GM12878 (cell line): ENCODE results near the gene ABHD15. TPM values are rescaled to one million over a fixed set of nuclear protein-coding genes. Genes with fewer than 3 reads are reported as not detected.

Source experiments
- ATAC-seq: fragments of 200-7000 bp; cut with Tn5 transposase; 3 replicates; pipeline ENCODE4 v1.9.1; 2020; ENCODE audit warnings: mild to moderate bottlenecking, moderate library complexity
- BruUV-seq: library from RNA; stranded (reverse); fragments of 400-500 nt; replicated peaks from 2 replicates; lab custom pipeline; 2021; lab: Mats Ljungman, UMichigan
- CTCF ChIA-PET: fragments of 300-600 bp; sonication (Branson Sonifier 250); formaldehyde crosslinking; extraction: SDS; loops from one replicate; lab custom pipeline; 2021; ENCODE audit warnings: inconsistent platforms; lab: Yijun Ruan, JAX
- POLR2A ChIA-PET: fragments of 350-600 bp; formaldehyde crosslinking; extraction: SDS; loops from one replicate; lab custom pipeline; 2021; ENCODE audit warnings: inconsistent platforms; lab: Charles Lee
- RAD21 ChIA-PET: fragments of 300-600 bp; sonication (Branson Sonifier 250); formaldehyde crosslinking; loops from one replicate; lab custom pipeline; 2023; ENCODE audit warnings: antibody characterized with exemption; ENCODE audit not compliant: unreplicated experiment; lab: Charles Lee
- SMC1A ChIA-PET: fragments of 300-600 bp; sonication (Branson Sonifier 250); formaldehyde crosslinking; loops from one replicate; lab custom pipeline; 2023; ENCODE audit not compliant: unreplicated experiment, uncharacterized antibody; lab: Charles Lee
- DNase-seq: peaks from one replicate; pipeline ENCODE4 v3.0.0-alpha.2; 2011; ENCODE audit warnings: low read depth, low spot score
- FAIRE-seq: peaks from 3 replicates; lab custom pipeline; 2011; peaks lifted over from hg19 to GRCh38; lab: Jason Lieb, UNC
- H2AFZ ChIP-seq: 2 replicates; pipeline ENCODE4 v1.6.0; 2011; ENCODE audit warnings: low read depth, low read length, control low read depth; ENCODE audit not compliant: control insufficient read depth
- H3K27ac ChIP-seq: 2 replicates; pipeline ENCODE4 v1.5.1; 2011; ENCODE audit warnings: control low read depth; ENCODE audit not compliant: control insufficient read depth, insufficient read depth
- H3K27me3 ChIP-seq, 2 experiments: replicated peaks in 1 of 2; 2 replicates each; pipeline versions ENCODE4 v1.6.0 to v1.6.1; 2011; ENCODE audit warnings: low read length in 1 of 2; ENCODE audit not compliant: control insufficient read depth in 2 of 2, insufficient read depth in 2 of 2
- H3K36me3 ChIP-seq, 2 experiments: 2 replicates each; pipeline ENCODE4 v1.5.1; 2011; ENCODE audit warnings: low read length in 1 of 2; ENCODE audit not compliant: control insufficient read depth in 2 of 2, insufficient read depth in 2 of 2
- H3K4me1 ChIP-seq: 2 replicates; pipeline ENCODE4 v1.6.1; 2011; ENCODE audit warnings: mild to moderate bottlenecking, low read length, moderate library complexity, mixed read lengths; ENCODE audit not compliant: control insufficient read depth, insufficient read depth
- H3K4me2 ChIP-seq: 2 replicates; pipeline ENCODE4 v1.6.0; 2011; ENCODE audit warnings: control low read depth; ENCODE audit not compliant: control insufficient read depth, insufficient read depth
- H3K4me3 ChIP-seq: fragments of 200-600 bp; sonication (generic); 2 replicates; pipeline ENCODE4 v1.5.1; 2016
- H3K79me2 ChIP-seq: 2 replicates; pipeline ENCODE4 v1.6.0; 2011; ENCODE audit warnings: low read length; ENCODE audit not compliant: control insufficient read depth, insufficient read depth
- H3K9ac ChIP-seq: 2 replicates; pipeline ENCODE4 v1.8.0; 2011; ENCODE audit warnings: low read length, control low read depth, mixed read lengths; ENCODE audit not compliant: control insufficient read depth, insufficient read depth
- H3K9me3 ChIP-seq: replicated peaks from 3 replicates; pipeline ENCODE4 v1.5.1; 2011; ENCODE audit warnings: mild to moderate bottlenecking, low read length; ENCODE audit not compliant: control insufficient read depth, insufficient read depth
- H4K20me1 ChIP-seq: 2 replicates; pipeline ENCODE4 v1.6.0; 2011; ENCODE audit not compliant: control insufficient read depth, insufficient read depth
- EGR1 ChIP-seq, 2 experiments: IDR thresholded peaks; 1 replicate in 1 of 2; 2 replicates in 1 of 2; pipeline ENCODE4 v1.6.1; 2011 to 2012; ENCODE audit warnings: low read depth in 2 of 2, low read length in 2 of 2, borderline replicate concordance in 1 of 2, mild to moderate bottlenecking in 1 of 2, moderate library complexity in 1 of 2
- WGBS: methylation state at CpG from one replicate; pipeline ENCODE4 v1.1.6; 2016; ENCODE audit warnings: low lambda C conversion rate; ENCODE audit not compliant: insufficient replicate concordance, insufficient coverage; ENCODE audit errors: missing lambda C conversion rate; 5-methylcytosine and 5-hydroxymethylcytosine counted together
- in situ Hi-C: fragments of 300-500 bp; cut with MboI; formaldehyde crosslinking; loops from 9 replicates; pipeline ENCODE4 v1.14.3; 2018; ENCODE audit warnings: mixed read lengths
- intact Hi-C: fragments of 100-400 bp; cut with micrococcal nuclease; formaldehyde crosslinking; loops from one replicate; pipeline ENCODE4 v1.14.2; 2022; ENCODE audit not compliant: unreplicated experiment
- polyA plus RNA-seq, 11 experiments: library from polyadenylated mRNA; depleted of rRNA in 4 of 11; unstranded in 6 of 11; stranded (reverse) in 5 of 11; fragments of >200 nt; fragmentation: Nextera tagmentation in 4 of 11; fragmentation: Illumina TruSeq in 1 of 11; extraction: Ambion mirVana in 4 of 11; extraction: Trizol in 1 of 11; gene quantifications; 1 replicate in 1 of 11; 2 replicates in 10 of 11; pipeline versions ENCODE4 v1.2.1 to v1.2.3, GENCODE V29; 2011 to 2016; ENCODE audit warnings: inconsistent platforms in 2 of 11, missing spikeins in 2 of 11, low read depth in 1 of 11
- total RNA-seq, 4 experiments: library from RNA; depleted of rRNA in 3 of 4; stranded (reverse); fragments of >200 nt in 3 of 4; fragmentation: Illumina TruSeq in 1 of 4; extraction: Trizol in 1 of 4; gene quantifications; 2 replicates each; pipeline versions ENCODE4 v1.2.1 to v1.2.3, GENCODE V29; 2013 to 2021
- TF ChIP-seq, protein P1 (sequence below): IDR thresholded peaks from 2 replicates; pipeline ENCODE4 v1.6.1; 2011; ENCODE audit warnings: low read depth, low read length, improper control_type of control experiment, borderline replicate concordance
- TF ChIP-seq, protein P2 (sequence below): fragments of 450-650 bp; formaldehyde crosslinking; IDR thresholded peaks from 2 replicates; pipeline ENCODE4 v1.4.0; 2022; ENCODE audit warnings: mild to moderate bottlenecking, moderate library complexity
- TF ChIP-seq, protein P3 (sequence below), 3 experiments: IDR thresholded peaks in 2 of 3; conservative IDR thresholded peaks in 1 of 3; 2 replicates each; pipeline ENCODE4 v1.5.1; 2011; ENCODE audit warnings: low read depth in 3 of 3, low read length in 3 of 3, mild to moderate bottlenecking in 3 of 3, control low read depth in 2 of 3, moderate library complexity in 2 of 3, inconsistent platforms in 1 of 3, mixed read lengths in 1 of 3; ENCODE audit not compliant: control insufficient read depth in 2 of 3, insufficient read depth in 1 of 3; ENCODE audit errors: extremely low read depth in 1 of 3

ABHD15 gene
- total and polyA plus RNA-seq, 10 of the 15 experiments (the other 5 are each of a cell fraction or from before 2014, with no cell fraction given) = 2.1 to 9.2 (median 4.9) TPM

DNA sequence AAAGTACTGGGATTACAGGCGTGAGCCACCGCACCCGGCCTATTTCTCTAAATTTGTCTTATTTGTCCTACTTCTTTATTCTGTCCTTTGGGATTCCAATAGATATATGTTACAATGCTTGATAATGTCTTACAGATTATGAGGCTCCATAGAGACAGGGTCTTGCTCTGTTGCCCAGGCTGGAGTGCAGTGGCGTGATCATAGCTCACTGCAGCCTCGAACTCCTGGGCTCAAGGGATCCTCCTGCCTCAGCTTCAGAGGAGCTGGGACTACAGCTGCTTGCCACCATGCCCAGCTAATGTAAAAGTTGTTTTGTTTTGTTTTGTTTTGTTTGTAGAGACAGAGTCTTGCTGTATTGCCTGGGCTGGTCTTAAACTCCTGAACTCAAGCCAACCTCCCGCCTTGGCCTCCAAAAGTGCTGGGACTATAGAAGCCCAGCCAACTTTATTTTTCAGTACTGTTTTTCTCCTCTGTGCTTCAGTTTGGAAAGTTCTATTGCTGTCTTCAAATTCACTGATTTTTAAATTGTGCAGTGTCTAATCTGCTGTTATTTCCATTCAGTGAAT is 36.4 kb upstream of the ABHD15 start:
- BruUV-seq = no TSS peak
- Histone ChIP-seq H4K20me1 (no peaks in the 10 kb centered on the region), H3K27ac (no peak overlapping the region)
- intact Hi-C loops = no loop called here
- FAIRE-seq = no peak
- TF ChIP-seq, protein P1, sequence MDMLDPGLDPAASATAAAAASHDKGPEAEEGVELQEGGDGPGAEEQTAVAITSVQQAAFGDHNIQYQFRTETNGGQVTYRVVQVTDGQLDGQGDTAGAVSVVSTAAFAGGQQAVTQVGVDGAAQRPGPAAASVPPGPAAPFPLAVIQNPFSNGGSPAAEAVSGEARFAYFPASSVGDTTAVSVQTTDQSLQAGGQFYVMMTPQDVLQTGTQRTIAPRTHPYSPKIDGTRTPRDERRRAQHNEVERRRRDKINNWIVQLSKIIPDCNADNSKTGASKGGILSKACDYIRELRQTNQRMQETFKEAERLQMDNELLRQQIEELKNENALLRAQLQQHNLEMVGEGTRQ = no peak
- no peak for TF ChIP-seq EGR1 (IDR thresholded peaks at IDR 0.05; ENCODE audit: borderline replicate concordance in 1 of 2, low read depth in 2 of 2, low read length in 2 of 2)
- TF ChIP-seq, protein P2, sequence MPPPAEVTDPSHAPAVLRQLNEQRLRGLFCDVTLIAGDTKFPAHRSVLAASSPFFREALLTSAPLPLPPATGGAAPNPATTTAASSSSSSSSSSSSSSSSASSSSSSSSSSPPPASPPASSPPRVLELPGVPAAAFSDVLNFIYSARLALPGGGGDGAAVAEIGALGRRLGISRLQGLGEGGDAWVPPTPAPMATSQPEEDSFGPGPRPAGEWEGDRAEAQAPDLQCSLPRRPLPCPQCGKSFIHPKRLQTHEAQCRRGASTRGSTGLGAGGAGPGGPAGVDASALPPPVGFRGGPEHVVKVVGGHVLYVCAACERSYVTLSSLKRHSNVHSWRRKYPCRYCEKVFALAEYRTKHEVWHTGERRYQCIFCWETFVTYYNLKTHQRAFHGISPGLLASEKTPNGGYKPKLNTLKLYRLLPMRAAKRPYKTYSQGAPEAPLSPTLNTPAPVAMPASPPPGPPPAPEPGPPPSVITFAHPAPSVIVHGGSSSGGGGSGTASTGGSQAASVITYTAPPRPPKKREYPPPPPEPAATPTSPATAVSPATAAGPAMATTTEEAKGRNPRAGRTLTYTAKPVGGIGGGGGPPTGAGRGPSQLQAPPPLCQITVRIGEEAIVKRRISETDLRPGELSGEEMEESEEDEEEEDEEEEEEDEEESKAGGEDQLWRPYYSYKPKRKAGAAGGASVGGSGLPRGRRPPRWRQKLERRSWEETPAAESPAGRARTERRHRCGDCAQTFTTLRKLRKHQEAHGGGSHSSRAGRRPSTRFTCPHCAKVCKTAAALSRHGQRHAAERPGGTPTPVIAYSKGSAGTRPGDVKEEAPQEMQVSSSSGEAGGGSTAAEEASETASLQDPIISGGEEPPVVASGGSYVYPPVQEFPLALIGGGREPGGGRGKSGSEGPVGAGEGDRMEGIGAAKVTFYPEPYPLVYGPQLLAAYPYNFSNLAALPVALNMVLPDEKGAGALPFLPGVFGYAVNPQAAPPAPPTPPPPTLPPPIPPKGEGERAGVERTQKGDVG = no peak
- TF ChIP-seq, protein P3, sequence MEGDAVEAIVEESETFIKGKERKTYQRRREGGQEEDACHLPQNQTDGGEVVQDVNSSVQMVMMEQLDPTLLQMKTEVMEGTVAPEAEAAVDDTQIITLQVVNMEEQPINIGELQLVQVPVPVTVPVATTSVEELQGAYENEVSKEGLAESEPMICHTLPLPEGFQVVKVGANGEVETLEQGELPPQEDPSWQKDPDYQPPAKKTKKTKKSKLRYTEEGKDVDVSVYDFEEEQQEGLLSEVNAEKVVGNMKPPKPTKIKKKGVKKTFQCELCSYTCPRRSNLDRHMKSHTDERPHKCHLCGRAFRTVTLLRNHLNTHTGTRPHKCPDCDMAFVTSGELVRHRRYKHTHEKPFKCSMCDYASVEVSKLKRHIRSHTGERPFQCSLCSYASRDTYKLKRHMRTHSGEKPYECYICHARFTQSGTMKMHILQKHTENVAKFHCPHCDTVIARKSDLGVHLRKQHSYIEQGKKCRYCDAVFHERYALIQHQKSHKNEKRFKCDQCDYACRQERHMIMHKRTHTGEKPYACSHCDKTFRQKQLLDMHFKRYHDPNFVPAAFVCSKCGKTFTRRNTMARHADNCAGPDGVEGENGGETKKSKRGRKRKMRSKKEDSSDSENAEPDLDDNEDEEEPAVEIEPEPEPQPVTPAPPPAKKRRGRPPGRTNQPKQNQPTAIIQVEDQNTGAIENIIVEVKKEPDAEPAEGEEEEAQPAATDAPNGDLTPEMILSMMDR (IDR thresholded peaks at IDR 0.05 in 2 of 3, conservative IDR thresholded peaks at IDR 0.05 in 1 of 3; ENCODE audit: control insufficient read depth in 2 of 3, extremely low read depth in 1 of 3, insufficient read depth in 1 of 3, low read depth in 3 of 3, low read length in 3 of 3) = no peak
- TF ChIP-seq, all 136 proteins: peak for 0
- no peak for ATAC-seq
- H2AFZ ChIP-seq = no peak overlapping the region
- no peaks in the 10 kb centered on the region for H3K36me3 ChIP-seq
- no peak for DNase-seq
- H3K9me3 ChIP-seq = no peaks in the 10 kb centered on the region
- SMC1A ChIA-PET = no interaction called here
- 75% methylated on average over 6 of the region's 6 CpGs for WGBS
- CTCF ChIA-PET = interaction anchor here (0.7 kb wide), 1 partner anchor 23 kb away, joined by 3 read pairs; no protein-coding TSS in a partner anchor
- no peaks in the 10 kb centered on the region for H3K79me2 ChIP-seq
- no peak overlapping the region for H3K4me3 ChIP-seq
- H3K4me2 ChIP-seq = no peak overlapping the region
- H3K4me1 ChIP-seq = peaks cover 11% of the 10 kb centered on the region
- H3K27me3 ChIP-seq = no peaks in the 10 kb centered on the region
- POLR2A ChIA-PET = no interaction called here
- RAD21 ChIA-PET = no interaction called here
- in situ Hi-C loops = no loop called here
- no peak overlapping the region for H3K9ac ChIP-seq
